ENCODE data around the gene TSFM.

The TSFM gene

DNA sequence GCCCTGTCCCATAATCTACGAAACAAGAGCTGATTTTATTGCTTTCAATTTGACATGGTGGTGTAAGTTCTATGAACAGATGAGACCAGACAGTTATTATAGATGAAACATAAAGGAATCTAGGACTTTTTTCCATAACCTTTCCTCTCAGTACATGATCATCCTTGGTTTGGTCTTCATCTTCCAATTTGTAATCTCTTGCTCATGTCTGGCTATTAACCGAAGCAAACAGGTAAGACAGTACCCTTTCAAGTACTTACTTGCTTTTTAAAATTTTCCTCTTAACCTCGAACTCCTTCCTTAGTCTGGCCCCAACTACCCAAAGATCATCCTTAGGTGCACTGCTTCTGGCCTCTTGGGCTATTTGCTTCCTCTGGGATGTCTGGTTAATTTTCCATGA lies 36.6 kb upstream of the TSFM start:
- DNase-seq (ENCODE audit: low read depth), result no peak

DNA sequence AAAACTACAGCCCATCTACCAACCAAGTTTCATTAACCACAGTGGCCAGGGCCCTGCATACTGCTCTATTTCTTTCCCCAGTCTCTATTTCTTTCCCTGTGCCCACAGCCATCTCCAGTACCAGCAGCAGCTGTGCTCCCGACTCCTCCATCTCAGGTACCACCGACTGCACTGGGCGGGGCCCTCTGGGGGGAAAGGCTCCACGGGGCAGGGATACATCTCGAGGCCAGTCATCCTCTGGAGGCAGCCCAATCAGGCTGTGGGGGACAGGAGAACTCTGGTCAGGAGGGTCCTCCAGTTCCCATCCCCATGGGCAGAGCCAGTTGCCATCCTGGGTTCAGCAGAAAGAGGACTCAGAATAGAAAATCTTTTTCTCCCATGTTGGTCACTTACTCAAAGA lies 33.5 kb upstream of the TSFM start:
- no peak for DNase-seq (ENCODE audit: low read depth)

DNA sequence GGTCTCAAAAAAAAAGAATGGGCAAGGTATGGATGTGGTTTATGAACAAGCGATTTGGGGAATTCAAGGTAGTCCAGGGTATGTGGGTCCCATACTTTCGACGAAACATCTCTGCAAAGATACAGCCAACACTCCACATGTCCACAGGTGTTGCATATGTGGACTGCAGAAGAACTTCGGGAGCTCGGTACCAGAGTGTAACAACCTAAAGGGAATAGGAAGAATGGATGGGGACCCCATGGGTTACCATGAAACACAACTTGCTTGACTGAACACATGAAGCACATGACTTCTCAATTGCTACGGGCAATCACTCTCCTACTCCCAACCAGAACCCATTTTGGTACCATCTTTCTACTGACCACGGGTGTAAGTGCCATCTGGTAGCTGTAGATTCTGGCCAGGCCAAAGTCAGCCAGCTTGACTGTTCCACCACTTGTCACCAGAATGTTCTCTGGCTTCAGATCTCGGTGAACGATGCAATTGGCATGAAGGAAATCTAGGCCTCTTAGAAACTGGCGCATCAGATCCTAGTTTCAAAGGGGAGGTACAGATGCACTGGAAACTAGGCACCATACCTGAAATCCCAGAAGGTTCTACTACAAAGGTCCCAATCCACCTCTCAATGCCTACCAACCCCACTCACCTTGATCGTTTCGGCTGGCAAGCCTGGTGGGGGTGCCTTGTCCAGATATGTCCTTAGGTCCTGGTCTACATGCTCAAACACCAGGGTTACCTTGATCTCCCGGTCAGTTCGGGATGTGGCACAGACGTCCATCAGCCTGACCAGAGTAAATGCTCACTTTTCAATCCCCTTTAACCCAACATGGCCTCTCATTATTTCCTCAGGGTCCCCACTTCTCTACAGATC lies 31.8 kb upstream of the TSFM start:
- DNase-seq (ENCODE audit: low read depth), result no peak

DNA sequence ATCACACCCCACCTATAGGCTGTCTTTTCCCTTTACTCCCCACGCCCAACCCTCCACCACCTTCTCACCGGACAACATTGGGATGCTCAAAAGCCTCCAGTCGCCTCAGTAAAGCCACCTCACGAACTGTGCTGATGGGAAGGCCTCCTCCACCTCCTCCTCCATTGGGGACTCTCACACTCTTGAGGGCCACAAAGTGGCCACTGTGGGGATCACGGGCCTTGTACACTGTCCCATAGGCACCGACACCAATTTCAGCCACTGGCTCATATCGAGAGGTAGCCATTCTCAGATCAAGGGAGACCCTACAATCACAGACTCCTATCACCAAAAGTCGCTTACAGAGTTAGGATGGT lies 31.2 kb upstream of the TSFM start:
- no peak for DNase-seq (ENCODE audit: low read depth)

GRCh38 chr12:57751788-57752667 lies 30.6 kb upstream of the TSFM start, which contains the start of gene CDK4:
TSS of gene CDK4 (minus strand) at chr12:57752310. CDS start at chr12:57751717, 593 bp downstream.
- peak; percentile 99 for DNase-seq (ENCODE audit: low read depth)

GRCh38 chr12:57752668-57753000 lies 30.0 kb upstream of the TSFM start:
- DNase-seq (ENCODE audit: low read depth), result no peak

DNA sequence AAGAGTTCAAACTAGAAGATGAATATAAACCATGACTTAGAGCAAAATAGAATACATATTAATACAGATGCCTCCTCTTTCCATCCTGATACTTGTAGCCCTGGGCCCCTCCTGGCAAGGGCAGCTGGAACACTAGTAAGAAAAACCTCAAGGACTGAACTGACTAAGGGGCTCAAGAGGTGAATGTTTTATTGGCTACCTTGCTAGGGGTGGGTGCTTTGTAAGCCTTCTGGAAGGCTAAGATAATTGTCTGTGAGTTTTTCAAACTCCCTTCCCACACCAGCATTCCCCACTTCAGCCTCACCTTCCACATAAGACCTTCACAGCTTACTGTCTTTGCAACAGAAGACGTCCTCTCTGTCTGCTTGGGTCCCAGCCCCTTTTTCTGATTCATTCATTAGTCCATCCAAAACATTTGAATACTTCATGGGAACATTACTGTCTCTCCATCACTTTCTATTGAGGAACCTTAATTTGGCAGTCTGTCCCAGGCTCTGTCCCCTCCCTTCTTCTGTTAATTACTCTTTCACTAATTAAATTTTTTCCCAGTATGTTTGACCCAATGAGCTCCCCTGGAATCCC lies 28.7 kb upstream of the TSFM start:
- DNase-seq (ENCODE audit: low read depth), result no peak

- no peak for DNase-seq (ENCODE audit: low read depth)
Measured at GRCh38 chr12:57754411-57755193, 28.0 kb upstream of the TSFM start, which contains the start of gene MARCHF9. TSS of gene MARCHF9 (plus strand) at chr12:57755103. CDS start at chr12:57755529, 426 bp downstream.

DNA sequence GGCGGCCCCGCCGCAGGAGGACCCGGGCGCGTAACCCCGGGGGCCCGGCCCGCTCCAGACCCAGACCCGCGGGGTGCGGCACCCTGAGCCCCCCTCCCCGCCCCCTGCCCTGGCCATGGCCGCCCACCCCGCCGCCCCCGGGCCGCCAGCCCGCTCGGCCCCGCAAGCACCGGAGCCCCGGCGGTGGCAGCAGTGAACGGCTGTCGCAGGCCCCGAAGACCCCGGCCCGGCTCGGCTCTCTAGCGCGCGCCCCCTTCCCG lies 27.5 kb upstream of the TSFM start:
- DNase-seq (ENCODE audit: low read depth), result no peak

GRCh38 chr12:57755454-57756372 lies 26.9 kb upstream of the TSFM start:
- DNase-seq (ENCODE audit: low read depth), result no peak

DNA sequence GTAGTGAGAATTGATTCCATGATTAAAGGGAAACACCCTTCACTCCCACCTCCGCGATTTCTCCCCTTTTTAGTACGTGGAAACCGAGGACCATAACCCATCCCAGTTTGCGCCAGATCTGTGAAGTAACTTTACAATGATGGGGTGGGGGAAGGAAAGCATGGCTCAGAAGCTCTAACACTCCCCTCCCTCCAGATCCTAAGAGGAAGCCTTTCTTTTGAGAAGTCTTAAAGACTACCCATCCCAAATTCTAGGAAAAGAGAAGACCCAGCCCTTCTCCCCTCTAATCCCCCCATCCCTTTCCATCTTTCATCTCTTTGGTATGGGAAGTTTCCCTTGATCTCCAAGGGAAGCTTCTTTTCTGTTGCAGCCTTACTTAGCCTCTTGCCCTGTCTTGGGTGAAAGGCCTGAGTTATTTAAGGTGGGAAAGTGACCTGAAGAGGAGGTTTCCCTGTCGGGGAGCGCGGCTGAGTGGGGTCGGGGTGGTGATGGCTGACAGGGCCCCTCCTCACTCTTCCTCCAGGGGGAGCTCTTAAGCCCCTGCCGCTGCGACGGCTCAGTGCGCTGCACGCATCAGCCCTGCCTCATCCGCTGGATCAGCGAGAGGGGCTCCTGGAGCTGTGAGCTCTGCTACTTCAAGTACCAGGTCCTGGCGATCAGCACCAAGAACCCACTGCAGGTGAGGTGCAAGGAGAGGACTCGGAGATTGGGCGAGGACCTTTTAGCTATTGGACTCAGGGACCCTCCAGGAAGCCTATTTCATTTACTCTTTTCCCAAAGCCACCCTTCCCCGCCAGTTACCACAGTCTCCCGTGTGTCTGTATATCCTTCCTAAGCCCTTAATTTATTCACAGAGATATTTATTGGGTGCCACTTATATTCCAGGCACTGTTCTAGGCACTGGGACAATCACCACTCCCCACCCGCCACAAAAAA lies 25.9 kb upstream of the TSFM start:
- DNase-seq (ENCODE audit: low read depth), result no peak

DNA sequence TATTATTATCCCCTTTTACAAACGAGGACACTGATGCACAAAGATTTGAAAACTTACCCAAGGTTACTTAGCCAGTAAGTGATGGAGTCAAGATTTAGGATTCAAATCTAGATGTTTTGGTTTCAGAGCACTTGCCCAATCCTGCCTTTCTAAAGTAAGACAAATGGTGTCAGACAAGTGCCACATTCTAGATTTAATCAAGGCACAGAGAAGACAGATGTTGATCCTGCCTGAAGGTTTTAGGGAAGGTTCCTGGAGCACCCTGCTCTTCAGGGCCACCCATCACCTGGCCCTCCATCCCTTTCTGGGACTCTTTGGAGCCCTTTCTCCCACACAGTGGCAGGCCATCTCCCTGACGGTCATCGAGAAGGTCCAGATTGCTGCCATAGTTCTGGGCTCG lies 24.8 kb upstream of the TSFM start:
- no peak for DNase-seq (ENCODE audit: low read depth)

DNA sequence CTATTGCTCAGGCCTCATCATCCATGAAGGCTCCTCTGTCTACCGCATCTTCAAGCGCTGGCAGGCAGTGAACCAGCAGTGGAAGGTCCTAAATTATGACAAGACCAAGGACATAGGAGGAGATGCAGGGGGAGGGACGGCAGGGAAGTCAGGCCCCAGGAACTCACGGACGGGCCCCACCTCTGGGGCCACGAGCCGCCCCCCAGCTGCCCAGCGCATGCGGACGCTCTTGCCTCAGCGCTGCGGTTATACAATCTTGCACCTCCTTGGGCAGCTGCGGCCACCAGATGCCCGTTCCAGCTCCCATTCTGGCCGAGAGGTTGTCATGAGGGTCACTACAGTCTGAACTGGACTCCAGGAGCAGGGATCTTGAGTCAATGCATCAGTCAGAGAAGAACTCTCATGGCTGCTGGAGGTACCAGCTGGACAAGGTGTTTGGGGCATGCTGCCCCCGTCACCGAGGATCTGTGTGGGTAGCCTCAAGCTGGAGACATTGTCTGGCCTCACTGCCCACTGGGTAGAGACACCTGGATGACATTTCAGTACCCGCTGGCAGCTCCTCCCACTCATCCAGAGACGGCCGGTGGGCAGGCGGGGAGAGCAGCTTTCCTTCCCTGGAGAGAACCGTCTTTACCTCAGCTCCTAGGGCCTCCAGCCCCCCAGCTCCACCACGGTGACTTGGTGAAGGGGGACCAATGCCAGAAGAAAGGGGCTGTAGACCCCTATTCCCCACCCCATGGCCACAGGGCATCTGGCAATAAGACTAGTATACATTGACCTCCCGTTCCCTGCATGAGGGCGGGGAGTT lies 23.8 kb upstream of the TSFM start:
- DNase-seq (ENCODE audit: low read depth), result no peak

DNA sequence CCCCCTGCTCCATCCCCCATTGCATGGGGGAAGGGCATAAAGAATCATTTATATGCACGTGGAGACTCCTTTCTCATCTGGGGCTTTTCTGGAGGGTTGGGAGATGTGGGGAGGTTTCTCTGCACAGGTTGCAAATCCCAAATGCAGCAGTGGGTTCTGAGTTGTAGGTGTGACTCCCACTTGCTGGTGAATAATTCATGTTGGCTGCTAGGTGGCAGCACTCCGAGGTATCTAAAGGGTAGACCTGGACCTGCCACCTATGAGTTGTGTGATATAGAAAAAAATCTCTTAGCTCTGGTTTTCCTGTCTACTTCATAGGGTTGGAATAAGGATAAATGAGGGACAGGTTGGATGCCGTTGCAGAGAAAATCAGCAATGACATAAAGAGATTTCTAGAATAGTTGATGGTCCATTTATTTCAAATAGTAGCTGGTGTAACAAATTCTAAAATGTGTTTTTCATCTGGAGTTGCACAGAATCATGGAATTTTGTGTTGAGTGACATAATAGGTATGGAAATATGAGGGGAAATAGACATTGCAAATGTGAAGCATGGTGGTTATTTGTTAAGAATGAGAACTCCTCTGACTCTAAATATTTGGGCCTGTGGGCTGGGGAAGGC lies 23.1 kb upstream of the TSFM start:
- DNase-seq (ENCODE audit: low read depth), result no peak

GRCh38 chr12:57760347-57760982 lies 22.1 kb upstream of the TSFM start:
- DNase-seq (ENCODE audit: low read depth), result no peak

DNA sequence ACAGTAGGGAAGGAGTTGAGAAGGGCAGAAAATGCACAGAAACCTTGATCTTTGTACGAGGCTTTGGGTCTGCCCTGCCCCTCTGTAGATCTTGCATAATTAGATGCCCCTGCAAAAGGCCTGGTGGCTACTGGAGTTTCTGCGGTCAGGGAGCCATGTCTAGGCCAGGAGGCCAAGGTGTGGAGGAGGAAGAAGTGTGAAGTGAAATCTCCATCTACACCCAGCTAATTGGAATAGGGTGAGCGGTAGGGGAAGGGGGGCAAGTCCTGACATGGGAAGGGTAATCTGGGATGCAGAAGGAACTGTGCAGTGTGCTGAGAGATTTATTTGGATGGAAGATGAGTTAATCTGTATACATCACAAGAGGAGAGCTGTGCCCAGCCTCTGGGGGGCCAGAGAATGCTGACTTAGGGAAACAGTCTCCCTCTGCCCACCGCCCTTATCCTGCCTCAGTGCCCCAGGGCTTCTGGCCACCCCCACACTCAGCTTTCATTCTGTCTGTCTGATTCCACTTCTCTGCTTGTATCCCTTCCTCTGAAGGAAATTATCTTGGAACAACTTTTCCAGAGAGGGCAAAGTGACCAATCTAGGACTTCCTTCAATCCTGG lies 21.1 kb upstream of the TSFM start:
- DNase-seq (ENCODE audit: low read depth), result no peak

DNA sequence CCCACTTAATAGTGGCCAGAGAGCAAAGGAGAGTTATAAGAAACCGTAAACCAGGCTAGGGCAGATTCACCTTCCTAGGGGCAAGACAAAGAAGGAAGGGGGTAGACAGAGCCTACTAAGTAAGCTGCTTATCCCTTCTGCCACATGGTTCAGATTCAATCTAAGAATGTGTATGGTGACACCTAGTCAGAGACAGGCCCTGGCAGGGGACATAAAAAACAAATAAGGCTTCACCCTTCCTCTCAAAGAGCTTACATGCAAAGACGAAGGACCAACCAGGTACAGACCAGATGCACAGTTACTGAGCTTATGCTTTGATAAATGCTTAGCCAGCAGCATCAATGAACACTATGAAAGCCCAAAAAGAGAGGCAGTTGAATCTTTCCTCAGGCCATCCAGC lies 20.1 kb upstream of the TSFM start:
- DNase-seq (ENCODE audit: low read depth), result no peak

Measured in non-pigmented ciliary epithelial cell (primary cell).